Activated CD4-positive, alpha-beta T cell treated with anti-CD3 and anti-CD28 coated beads, Interleukin-2, amount 50 U/mL, for 16 hours (primary cell): ENCODE data around the gene MCM10.

Source experiments
- DNase-seq: peaks from one replicate; pipeline ENCODE4 v3.0.0-alpha.2; 2020

MCM10 gene

DNA sequence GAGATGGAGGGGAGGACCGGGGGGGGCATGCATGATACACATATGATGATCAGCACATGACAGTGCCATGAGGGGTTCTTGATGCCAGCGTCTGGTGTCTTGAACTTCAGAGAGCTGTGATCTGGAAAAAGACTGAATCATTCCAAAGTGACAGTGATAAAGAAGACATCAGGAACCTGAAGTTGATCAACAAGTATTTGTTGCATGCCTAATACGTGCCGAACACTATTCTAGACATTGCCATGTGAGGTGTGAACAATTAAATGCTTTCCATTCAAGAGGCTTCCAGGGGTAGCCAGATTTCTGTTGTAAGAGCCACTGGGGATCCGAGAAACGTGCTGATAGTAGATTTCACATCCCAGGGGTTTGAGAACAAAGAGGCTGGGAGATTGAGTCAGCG lies 6.2 kb downstream of the MCM10 start:
- DNase-seq: no peak

DNA sequence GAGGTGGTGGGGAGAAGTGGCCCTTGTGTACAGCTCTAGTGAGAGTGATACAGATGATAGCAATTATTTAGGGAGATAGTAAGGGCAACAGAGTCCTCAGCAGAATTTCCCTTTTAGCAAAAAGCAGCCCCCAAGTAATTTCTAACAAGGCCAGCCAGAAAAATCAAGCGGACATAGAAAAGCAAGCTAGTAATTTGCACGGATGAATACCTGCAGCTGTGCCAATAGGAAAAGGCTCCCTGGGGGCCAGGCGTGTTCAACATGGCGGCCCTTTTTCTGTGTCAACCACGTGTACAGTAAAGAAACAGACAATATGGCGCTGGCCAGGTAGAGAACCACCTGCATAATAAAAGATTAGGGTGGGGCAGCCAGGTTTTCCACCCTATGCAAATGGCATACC lies 7.4 kb downstream of the MCM10 start:
- no peak for DNase-seq

DNA sequence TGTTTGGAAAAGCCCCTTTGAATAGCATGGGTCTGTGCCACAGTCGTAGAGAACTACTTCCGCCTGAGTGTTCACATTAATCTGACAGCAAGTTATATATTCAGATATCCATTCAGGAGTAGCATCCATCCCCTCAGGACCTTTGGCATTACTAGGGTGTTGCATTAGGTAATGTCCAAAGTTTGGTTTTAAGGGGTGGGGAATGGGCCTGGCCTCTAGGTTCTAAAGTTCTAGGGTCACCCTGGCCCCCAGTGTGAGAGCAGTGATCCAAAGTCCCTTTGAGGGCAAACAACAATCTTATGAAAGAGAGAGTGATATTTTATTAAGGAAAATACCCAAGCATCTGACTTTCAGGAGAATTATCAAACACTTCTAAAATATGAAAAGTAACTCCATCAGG lies 12.3 kb downstream of the MCM10 start:
- DNase-seq: no peak

DNA sequence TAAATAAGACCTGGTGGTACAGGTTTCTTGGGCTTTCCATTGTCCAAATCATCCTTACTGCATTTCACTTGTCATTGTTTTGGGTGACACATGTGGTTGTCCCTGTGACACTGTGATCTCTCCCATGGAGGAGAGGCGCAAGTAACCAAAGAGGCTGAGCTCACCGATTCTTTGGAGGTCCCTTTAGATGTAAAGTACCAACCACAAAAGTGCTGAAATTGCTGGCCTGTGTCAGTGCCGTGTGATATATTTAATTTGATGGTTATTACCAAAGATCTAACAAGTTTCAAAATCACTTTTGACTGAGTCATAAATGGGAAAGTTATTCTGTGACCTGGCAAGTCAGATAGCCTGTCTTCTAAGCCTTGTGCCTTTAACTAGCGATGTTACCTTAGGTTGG lies 19.4 kb downstream of the MCM10 start:
- peak; percentile 80 for DNase-seq

DNA sequence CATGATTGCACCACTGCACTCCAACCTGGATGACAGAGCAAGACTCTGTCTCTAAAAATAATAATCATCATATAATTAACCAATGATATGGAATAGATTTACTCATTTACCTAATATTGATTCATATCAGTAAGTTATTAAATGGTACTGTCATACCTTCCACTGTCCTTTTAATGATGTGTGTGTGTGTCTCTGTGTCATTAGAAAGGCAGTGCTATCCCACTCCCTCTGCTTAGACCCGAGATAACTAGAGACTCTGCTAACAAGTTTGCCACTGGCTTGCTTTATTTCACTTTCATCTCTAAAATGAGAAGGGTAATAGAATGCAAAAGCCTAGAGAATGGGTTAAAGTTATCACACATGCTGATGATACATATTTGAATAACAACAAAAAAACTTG lies 21.1 kb downstream of the MCM10 start:
- no peak for DNase-seq

DNA sequence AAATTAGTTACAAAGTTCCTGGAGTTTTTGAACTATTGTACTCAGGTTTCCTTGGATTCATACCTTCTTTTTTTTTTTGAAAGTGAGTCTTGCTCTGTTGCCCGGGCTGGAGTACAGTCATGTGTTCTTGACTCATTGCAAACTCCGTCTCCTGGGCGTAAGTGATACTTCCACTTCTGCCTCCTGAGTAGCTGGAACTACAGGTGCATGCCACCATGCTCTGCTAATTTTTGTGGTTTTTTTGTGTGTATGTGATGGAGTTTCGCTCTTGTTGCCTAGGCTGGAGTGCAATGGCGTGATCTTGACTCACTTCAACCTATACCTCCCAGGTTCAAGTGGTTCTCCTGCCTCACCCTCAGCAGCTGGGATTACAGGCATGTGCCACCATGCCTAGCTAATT lies 22.3 kb downstream of the MCM10 start:
- peak; percentile 7 for DNase-seq

DNA sequence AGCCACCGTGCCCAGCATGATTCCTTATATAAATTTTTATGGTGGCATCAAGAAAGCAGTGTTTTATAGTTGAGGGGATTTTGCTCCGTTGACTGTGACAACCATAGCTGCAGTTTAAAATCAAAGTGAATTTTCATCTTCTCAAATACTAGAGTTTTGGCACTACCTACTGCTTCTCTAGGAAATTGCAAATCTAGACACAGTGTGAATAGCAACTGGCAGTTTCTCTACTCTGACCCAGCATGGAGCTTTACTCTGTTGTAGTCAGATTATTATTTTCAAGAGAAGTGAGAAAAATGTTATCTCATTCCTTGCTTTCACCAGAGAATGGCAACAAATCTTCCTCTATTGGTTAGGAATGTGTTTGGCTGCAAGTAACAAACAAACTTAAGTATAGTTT lies 22.9 kb downstream of the MCM10 start:
- DNase-seq: no peak

DNA sequence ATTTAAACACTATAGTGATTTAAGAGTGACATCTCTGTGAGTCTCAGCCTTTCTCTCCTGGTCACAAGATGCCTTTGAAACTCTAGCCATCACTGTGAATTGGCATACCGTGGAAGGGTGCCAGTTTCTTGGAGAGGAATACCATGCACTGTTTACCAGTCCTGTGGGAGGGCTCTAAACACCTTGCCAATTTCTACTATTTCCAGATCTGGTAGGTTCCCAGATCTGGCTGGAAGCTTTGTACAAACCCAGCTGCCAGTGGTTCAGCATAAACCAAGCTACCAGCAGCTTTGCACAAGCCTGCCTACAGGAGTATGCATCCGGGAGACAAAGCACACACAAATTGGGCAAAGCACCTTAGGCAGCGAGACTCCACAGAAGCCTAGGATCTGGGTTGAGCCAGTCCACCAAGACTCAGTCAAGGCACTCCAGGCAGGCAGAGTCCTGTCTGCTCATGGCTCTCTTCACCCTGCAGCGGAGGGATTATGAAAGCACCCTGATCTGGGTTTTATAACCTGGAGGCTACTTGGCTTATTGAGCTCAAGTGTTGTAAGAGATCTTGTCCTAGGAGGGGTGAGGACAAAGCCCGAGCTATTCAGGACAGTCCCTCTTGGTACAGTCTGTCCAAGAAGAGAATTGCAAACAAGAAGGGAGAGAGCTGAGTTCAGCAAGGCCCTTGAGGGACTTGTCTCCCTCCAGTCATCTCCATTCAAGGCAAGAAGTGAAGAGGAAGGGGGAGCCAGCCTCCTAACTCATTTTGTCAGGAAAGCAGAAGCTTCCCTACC lies 23.6 kb downstream of the MCM10 start:
- no peak for DNase-seq

DNA sequence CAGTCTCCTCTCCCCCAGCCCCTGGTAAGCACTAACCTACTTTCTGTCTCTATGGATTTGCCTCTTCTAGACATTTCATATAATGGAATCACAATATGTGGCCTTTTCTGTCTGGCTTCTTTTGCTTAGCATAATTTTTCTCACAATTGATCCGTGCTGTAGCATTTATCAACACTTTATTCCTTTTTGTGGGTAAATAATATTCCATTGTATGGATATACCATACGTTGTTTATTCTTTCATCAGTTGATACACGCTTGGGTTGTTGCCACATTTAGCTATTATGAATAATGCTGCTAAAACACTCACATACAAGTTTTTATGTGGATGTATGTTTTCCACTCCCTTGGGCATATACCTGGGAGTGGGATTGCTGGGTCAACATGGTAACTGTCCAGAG lies 25.8 kb downstream of the MCM10 start:
- DNase-seq: no peak

DNA sequence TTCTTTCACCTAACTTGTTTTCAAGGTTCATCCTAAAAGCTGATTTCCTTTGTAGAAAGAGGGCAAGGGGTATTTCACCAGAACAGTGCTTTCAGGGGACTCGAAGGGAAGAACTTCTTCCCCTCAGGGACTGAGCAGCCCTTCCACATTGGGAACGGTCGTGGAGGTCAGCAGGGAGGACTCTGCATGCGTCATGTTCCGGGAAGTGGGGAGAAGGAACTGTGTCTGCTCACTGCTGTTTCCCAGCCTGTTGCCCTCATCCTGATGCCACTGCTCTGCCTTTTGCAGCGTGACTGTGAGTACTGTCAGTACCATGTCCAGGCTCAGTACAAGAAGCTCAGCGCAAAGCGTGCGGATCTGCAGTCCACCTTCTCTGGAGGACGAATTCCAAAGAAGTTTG lies 27.2 kb downstream of the MCM10 start:
- no peak for DNase-seq

DNA sequence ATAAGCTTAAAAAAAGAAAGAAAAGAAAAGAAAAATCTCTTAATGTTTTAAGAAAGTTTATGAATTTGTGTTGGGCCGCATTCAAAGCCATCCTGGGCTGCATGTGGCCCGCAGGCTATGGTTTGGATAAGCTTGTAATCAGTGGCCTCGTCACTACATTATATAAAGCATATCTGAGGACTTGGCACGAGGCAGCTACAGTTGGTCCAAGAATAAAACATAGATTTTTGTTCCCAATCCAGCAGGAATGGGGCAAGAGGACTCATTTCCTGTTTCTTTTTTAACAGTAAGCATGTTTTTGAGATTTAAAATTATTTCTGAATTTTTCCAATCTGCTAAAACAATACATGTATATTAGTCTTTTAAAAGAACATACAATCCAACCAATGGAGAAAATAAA lies 28.6 kb downstream of the MCM10 start:
- DNase-seq: no peak

DNA sequence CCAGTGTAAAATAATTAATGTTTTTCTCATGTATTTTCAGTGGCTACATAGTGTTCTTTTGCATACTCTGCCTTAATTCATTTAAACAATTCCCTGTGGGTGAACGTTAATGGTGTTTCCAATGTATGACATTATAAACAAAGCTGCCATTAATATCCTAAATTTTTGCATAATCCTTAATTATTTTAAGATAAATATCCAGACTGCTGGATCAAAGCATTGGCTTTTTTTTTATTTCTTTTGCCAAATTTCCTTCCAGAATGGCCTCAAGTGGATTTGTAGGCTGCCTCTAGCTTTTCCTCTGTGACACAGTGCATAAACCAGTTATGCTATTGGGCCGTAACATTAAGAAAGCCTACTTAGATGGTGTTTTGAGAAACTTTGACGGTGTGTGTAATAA lies 29.5 kb downstream of the MCM10 start:
- no peak for DNase-seq

DNA sequence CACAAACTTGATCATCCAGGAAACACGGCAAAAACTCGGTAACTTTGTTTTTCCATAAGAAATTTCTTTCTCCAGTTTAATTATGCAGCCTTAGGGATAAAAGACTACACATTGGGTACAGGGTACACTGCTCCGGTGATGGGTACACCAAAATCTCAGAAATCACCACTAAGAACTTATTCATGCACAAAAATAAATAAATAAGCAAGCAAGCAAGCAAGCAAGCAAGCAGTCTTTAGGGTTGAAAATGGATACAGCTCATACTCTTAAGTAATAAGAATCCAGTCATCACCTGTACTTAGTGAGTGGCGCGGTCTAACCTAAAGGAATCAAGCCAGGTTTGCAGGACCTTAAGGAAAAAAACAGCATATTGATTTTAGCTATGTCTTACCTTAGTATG lies 30.0 kb downstream of the MCM10 start:
- no peak for DNase-seq

DNA sequence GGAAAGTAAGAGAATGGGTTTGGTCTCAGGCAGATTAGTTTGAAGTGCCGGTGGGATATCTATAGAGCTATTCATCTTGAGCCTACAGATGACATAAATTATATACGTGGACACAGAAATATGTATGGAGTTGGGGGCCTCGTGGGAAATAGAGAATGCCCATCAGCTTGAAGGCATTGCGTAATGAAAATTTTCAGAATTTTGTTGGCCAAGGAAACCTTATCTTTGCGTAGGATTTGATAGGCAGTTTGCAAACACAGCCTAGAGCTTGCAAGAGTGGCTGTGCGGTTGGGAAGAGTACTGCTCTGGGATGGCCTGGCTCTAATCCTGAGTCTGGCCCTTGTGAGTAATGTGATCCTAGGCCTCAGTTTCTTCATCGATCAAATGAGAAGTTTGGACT lies 32.3 kb downstream of the MCM10 start:
- DNase-seq: no peak

DNA sequence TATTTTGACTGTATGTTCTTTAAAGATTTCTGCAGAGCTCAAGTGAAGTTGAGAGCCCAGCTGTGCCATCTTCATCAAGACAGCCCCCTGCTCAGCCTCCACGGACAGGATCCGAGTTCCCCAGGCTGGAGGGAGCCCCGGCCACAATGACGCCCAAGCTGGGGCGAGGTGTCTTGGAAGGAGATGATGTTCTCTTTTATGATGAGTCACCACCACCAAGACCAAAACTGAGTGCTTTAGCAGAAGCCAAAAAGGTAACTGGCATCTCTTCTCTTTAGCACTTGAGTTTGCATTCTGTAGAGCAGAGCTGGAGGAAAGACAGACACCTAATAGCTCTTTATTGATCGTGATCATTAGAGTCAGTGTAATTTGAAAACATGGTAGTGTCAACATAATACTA lies 33.7 kb downstream of the MCM10 start:
- DNase-seq: no peak

DNA sequence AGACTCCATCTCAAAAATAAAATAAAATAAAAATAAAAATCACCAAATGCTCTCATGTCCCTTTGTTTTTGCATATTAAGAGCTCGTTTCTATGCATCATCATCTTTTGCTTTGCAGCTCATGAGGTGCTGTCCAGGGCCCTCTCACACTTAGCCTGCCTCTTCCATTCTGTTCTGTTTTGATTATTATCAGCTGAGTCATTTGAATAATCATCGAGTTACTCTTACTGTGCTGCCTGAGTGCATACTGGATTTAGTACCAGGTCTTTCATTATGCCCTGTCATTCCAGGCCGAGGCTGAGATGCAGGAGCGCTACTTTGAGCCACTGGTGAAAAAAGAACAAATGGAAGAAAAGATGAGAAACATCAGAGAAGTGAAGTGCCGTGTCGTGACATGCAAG lies 39.8 kb downstream of the MCM10 start:
- no peak for DNase-seq

DNA sequence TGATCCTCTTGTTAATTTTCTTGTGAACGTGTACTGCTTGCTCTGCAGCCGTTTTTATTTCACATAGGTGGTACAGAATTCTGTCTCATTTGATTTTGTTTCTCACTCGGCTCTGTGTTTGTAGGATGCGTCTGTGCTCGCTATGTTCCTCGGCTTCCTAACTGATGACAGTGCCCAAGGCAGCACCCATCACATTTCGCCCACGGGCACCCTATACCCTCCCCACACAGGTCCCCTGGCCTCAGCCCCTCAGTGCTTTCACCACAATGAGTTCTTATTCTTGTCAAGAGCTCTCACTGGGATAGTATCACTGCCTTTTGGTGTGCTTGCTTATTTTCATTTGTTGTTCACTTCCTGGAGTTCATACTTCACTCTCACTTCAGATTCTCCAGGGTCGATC lies 44.7 kb downstream of the MCM10 start:
- DNase-seq: no peak

DNA sequence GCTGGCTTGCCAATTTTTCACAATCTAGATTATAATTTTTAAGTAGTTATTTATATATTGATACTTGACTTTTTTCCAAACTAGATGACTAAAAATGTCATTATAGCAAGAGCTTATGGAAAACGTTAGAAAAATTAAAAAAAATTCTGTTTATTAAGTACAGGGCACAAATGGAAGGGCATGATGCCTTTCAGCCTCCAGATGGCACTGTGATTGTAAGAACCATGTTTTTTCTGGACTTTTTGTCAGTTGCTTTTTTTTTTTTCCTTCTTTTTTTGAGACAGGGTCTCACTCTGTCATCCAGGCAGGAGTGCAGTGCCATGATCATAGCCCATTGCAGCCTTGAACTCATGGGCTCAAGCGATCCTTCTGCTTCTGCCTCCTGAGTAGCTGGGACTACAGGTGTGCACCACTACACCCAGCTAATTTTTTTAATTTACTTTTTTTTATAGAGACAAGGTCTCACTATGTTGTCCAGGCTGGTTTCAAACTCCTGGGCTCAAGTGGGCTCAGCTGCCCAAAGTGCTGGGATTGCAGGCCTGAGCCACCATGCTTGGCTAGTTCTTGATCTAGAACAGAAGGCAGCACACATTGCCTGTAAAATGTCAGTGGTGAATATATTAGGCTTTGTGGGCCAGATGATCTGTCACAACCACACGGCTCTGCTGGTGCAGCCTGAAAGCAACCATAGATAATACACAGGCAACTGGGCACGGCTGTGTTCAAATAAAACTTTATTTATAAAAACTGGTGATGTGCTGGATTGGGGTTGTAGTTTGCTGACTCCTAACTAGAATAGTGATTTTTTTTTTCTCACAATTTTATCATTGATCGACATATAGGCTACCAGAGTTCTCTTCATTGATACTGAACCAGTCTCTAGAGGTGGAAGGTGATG lies 45.4 kb downstream of the MCM10 start:
- no peak for DNase-seq

DNA sequence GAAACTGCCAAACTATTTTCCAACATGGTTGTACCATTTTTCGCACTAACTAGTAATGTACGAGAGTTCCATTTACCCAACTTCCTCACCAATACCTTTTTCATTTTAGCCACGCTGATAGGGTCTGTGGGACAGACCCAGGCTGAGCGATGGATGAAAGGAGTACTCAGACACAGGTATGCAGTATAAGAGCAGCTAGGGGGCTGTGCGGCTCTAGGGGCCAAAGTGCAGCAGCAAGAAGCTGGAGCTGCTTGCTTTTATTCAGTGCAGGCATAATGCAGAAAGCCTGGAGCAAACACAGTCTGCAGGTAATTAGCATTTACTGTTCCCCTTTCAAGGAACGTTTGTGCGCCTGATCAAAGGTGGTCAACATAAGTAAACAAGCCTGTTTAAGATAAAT lies 51.8 kb downstream of the MCM10 start:
- no peak for DNase-seq

DNA sequence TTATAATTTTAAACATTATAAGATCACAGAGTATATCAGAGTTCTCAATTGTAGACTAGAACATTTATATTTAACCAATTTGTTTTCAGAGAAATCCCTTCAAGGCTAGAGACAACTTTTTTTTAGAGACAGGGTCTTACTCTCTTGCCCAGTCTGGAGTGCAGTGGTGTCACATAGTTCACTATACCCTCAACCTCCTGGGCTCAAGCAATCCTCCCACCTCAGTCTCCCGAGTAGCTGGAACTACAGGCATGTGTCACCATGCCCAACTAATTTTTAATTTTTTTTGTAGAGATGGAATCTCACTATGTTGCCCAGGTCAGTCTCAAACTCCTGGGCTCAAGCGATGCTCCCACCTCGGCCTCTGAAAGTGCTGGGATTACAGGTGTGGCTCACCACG lies 57.5 kb downstream of the MCM10 start:
- DNase-seq: no peak

DNA sequence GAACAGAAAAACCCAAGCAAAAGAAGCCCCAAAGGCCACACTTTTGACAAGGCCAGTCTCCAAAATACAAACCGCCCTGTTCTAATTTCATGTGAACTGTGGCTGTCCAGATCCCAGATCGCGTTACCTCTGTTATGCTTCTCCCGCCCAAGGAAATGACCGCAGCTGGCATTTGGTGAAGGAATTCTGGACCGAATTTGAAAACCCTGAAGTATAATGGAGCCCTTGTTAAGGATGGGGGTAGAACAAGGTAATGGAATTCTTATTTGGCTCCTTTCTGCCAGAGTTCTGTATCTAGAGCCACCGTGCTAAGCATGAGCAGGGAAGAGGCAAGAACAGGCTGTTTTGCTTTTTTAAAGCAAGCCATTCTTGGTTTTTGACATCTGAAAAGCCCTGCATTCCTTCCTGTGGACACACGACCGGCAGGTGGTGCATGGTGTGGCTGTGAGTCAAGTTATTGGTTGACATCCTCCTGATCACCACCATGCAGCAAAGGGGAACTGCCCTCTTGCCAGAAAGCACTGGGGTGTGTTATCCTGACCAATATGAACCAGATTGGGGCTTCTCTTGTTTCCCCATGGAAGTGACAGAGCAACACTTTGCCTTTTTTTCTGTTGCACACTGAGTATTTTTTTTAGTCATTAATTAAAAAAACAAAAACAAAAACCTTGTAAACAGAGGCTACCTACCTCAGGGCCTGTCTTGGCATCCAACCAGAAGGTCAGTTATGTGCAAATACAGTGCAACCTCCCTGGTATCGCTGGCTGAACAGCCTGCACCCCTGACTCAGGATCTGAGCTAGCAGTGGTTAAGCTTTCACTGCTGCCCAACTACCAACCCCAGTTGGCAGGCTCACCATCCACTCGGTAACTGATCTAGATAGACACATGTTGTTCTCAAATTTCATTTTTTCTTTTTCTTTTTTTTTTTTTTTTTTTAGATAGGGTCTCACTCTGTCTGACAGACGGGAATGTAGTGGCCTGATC lies 58.6 kb downstream of the MCM10 start:
- no peak for DNase-seq

DNA sequence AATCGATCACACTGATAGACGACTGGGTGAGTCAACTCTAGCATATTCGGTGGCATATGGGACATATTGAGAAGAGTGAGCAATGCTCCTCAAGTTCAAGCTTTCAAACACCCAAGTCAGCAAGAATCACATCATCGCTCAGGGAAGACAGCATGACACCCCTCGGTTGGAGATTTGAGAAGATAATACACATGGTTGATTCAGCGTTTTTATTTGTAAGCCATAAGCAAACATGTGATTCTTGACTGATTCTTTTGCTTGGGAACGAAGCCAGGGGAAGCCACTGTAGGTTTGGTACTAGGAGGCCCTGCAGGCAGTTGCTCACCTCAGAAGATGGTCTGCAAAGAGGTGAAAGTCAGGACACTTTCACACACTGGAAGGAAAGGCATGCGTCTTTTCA lies 60.2 kb downstream of the MCM10 start:
- DNase-seq: no peak

DNA sequence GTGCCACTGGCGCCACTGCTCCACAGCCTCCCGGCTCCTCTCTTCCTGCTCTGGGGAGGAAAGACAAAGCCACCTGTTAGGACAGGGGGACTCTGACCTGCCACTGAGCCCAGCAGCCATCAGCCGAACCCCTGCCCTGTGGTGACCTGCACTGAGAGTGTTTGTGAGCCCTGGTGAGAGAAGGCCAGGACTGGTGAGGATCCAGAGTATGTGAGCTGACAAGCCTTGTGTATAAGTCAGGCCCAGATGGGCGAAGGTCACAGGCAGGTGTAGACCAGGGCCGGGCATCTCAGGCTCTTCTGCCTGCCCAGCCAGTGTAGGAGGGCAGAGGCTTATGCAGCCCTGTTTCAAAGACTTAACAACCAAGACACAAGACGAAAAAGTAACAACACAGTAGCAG lies 60.8 kb downstream of the MCM10 start:
- no peak for DNase-seq
